ENCODE data around the gene CHST3.

The CHST3 gene

DNA sequence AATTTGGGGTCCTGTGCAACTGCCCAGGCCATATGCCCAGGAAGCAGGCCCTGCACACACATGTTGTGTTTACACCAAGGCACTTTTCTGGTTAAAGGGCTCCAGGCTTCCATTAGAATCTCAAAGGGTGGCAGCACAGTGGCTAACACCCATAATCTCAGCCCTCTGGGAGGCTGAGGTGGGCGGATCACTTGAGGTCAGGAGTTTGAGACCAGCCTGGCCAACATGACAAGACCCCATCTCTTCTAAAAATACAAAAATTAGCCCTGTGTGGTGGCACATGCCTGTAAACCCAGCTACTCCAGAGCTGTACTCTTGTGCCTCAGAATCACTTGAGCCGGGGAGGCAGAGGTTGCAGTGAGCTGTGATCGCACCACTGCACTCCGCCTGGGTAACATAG, 70.6 kb downstream of the CHST3 start:
- H3K27me3 ChIP-seq (ENCODE audit: low read depth, low read length) = no peaks in the 10 kb centered on the region
- H3K9ac ChIP-seq (ENCODE audit: low read length) = no peak overlapping the region
- no peaks in the 10 kb centered on the region for H3K4me1 ChIP-seq (ENCODE audit: low read length)
- no peaks in the 10 kb centered on the region for H4K20me1 ChIP-seq (ENCODE audit: insufficient read depth, low read length)
- H3K9me3 ChIP-seq (ENCODE audit: insufficient read depth, low read length) = no peaks in the 10 kb centered on the region
- no peak overlapping the region for H3K4me3 ChIP-seq (ENCODE audit: low read length)
- no peaks in the 10 kb centered on the region for H3K36me3 ChIP-seq (replicated peaks; ENCODE audit: low read depth, low read length)
- H3K79me2 ChIP-seq (ENCODE audit: low read length) = no peaks in the 10 kb centered on the region
- TF ChIP-seq, protein P1, sequence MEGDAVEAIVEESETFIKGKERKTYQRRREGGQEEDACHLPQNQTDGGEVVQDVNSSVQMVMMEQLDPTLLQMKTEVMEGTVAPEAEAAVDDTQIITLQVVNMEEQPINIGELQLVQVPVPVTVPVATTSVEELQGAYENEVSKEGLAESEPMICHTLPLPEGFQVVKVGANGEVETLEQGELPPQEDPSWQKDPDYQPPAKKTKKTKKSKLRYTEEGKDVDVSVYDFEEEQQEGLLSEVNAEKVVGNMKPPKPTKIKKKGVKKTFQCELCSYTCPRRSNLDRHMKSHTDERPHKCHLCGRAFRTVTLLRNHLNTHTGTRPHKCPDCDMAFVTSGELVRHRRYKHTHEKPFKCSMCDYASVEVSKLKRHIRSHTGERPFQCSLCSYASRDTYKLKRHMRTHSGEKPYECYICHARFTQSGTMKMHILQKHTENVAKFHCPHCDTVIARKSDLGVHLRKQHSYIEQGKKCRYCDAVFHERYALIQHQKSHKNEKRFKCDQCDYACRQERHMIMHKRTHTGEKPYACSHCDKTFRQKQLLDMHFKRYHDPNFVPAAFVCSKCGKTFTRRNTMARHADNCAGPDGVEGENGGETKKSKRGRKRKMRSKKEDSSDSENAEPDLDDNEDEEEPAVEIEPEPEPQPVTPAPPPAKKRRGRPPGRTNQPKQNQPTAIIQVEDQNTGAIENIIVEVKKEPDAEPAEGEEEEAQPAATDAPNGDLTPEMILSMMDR (IDR thresholded peaks at IDR 0.05; ENCODE audit: low read depth, low read length) = no peak
- no peak for TF ChIP-seq EZH2phosphoT487 (IDR thresholded peaks at IDR 0.05; ENCODE audit: low read depth)
- no peak overlapping the region for H3K4me2 ChIP-seq (ENCODE audit: low read length)
- no peak overlapping the region for H2AFZ ChIP-seq (ENCODE audit: low read depth, low read length)
- H3K27ac ChIP-seq (ENCODE audit: low read length) = no peak overlapping the region

DNA sequence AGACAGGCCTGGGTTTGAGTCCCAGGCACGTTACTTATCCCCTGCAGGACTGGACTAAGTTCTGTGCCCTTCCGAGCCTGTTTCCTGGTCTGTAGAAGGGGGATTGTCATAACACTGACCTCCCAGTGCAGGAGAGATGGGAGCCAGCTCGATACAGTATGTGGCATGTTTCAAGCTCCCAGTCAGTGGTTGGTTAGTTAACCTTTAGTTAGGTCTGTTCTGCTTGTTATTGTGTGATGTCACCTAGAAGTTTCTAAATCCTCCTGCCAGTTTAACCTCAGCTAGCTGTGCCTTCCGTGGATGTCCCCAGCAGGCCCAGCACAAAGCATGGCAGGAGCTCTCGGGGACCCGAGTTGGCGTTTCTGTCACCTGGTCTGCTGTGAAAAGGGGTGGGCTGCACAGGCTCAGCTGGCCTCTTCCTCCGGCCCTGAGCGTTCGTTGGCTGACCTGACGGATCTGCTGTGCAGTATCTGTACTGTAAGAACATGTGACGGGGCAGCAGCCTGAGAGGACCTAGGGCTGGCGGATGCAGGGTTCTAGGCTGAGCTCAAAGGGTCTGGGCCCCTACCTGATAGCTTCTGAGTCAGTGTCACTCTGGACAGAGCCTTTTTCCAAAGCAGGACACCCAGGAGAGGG, 71.2 kb downstream of the CHST3 start:
- Histone ChIP-seq H3K4me3 (ENCODE audit: low read length) (no peak overlapping the region), H3K27me3 (ENCODE audit: low read depth, low read length) (no peaks in the 10 kb centered on the region), H3K27ac (ENCODE audit: low read length) (no peak overlapping the region), H3K9ac (ENCODE audit: low read length) (no peak overlapping the region), H3K4me2 (ENCODE audit: low read length) (no peak overlapping the region), H3K79me2 (ENCODE audit: low read length) (no peaks in the 10 kb centered on the region), H3K9me3 (ENCODE audit: insufficient read depth, low read length) (no peaks in the 10 kb centered on the region), H4K20me1 (ENCODE audit: insufficient read depth, low read length) (no peaks in the 10 kb centered on the region), H2AFZ (ENCODE audit: low read depth, low read length) (no peak overlapping the region), H3K4me1 (ENCODE audit: low read length) (no peaks in the 10 kb centered on the region), H3K36me3 (replicated peaks; ENCODE audit: low read depth, low read length) (no peaks in the 10 kb centered on the region)
- TF ChIP-seq, protein P1 (IDR thresholded peaks at IDR 0.05; ENCODE audit: low read depth, low read length) = no peak
- TF ChIP-seq EZH2phosphoT487 (IDR thresholded peaks at IDR 0.05; ENCODE audit: low read depth) = no peak

DNA sequence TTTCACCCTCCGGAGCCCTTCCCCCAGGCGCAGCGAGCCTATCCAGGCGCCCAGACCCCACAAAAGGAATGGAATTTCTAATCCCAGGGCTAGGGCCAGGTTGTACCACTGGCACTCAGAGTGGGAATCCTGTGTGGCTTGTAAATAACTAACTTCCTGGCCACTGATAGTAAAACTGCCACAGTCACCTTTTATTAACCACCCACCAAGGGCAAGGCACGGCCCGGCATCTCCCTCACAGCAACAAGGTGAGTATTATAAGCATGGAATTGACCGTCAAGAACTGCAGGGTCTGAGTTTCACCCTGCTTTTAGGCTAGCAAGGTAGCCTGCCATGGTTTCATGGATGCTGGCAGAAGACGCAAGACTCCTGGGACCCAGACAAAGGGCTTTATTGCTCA, 73.1 kb downstream of the CHST3 start:
- Histone ChIP-seq H3K36me3 (replicated peaks; ENCODE audit: low read depth, low read length) (no peaks in the 10 kb centered on the region), H3K4me2 (ENCODE audit: low read length) (no peak overlapping the region), H3K9ac (ENCODE audit: low read length) (no peak overlapping the region), H3K27ac (ENCODE audit: low read length) (no peak overlapping the region), H3K27me3 (ENCODE audit: low read depth, low read length) (no peaks in the 10 kb centered on the region), H4K20me1 (ENCODE audit: insufficient read depth, low read length) (no peaks in the 10 kb centered on the region), H2AFZ (ENCODE audit: low read depth, low read length) (no peak overlapping the region), H3K4me1 (ENCODE audit: low read length) (no peaks in the 10 kb centered on the region), H3K79me2 (ENCODE audit: low read length) (no peaks in the 10 kb centered on the region), H3K9me3 (ENCODE audit: insufficient read depth, low read length) (no peaks in the 10 kb centered on the region), H3K4me3 (ENCODE audit: low read length) (no peak overlapping the region)
- TF ChIP-seq, protein P1 (IDR thresholded peaks at IDR 0.05; ENCODE audit: low read depth, low read length) = no peak
- TF ChIP-seq EZH2phosphoT487 (IDR thresholded peaks at IDR 0.05; ENCODE audit: low read depth) = no peak

DNA sequence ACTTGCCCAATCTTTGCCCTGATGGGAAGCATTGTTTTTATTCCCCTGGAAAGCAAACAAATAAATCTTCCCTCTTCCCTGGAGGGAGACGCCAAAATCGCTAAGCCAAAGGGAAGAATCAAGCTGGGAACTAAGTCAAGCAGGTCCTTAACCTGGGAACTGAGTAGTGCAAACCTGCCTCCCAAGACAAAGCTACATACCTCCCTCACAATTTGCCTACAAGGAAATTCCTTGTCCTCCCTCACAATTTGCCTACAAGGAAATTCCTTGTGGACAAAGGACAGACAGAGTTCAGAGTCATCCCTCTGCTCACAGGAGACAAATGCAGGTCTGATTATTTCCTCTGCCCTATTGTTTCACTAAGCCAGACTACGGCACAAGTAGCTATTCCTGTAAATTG, 73.6 kb downstream of the CHST3 start:
- no peaks in the 10 kb centered on the region for H3K27me3 ChIP-seq (ENCODE audit: low read depth, low read length)
- TF ChIP-seq, protein P1 (IDR thresholded peaks at IDR 0.05; ENCODE audit: low read depth, low read length) = no peak
- no peak for TF ChIP-seq EZH2phosphoT487 (IDR thresholded peaks at IDR 0.05; ENCODE audit: low read depth)
- H3K36me3 ChIP-seq (replicated peaks; ENCODE audit: low read depth, low read length) = no peaks in the 10 kb centered on the region
- H2AFZ ChIP-seq (ENCODE audit: low read depth, low read length) = no peak overlapping the region
- H3K4me1 ChIP-seq (ENCODE audit: low read length) = no peaks in the 10 kb centered on the region
- H4K20me1 ChIP-seq (ENCODE audit: insufficient read depth, low read length) = no peaks in the 10 kb centered on the region
- H3K79me2 ChIP-seq (ENCODE audit: low read length) = no peaks in the 10 kb centered on the region
- no peaks in the 10 kb centered on the region for H3K9me3 ChIP-seq (ENCODE audit: insufficient read depth, low read length)
- no peak overlapping the region for H3K4me3 ChIP-seq (ENCODE audit: low read length)
- no peak overlapping the region for H3K4me2 ChIP-seq (ENCODE audit: low read length)
- H3K27ac ChIP-seq (ENCODE audit: low read length) = no peak overlapping the region
- no peak overlapping the region for H3K9ac ChIP-seq (ENCODE audit: low read length)

Measured in OCI-LY3 (cell line).